Measurements from ENCODE around the gene ERN1. TPM values are rescaled to one million over a fixed set of nuclear protein-coding genes. Genes with fewer than 3 reads are reported as not detected.
"Not testable (repeated sequence)": the region's sequence is repeated elsewhere in the genome, so short reads cannot be mapped to it uniquely, and the experiment has no call there.

Gene ERN1
- total RNA-seq, 1 experiment from 2014 or later, result 79.5 TPM

DNA sequence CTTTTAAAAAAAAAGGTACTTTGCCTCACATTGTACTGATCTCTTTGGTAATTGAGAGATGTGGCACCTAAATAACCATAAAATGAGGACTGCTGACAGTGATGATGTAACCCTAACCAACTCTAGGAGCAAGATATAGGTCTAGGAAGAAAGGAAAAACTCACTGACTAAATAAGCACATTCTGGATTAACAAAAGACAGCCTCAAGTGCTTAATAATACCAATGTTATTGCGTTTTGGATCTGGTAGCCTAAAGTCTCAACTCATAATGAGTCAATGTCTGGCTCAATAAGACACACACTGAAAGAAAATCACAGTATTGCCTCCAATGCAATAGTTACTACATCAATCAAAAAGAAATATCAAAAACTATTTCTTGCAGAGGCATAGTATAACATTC is 3.0 kb downstream of the ERN1 start:
- no peak for DNase-seq (ENCODE audit: unreplicated experiment)
- TF ChIP-seq, protein P1, sequence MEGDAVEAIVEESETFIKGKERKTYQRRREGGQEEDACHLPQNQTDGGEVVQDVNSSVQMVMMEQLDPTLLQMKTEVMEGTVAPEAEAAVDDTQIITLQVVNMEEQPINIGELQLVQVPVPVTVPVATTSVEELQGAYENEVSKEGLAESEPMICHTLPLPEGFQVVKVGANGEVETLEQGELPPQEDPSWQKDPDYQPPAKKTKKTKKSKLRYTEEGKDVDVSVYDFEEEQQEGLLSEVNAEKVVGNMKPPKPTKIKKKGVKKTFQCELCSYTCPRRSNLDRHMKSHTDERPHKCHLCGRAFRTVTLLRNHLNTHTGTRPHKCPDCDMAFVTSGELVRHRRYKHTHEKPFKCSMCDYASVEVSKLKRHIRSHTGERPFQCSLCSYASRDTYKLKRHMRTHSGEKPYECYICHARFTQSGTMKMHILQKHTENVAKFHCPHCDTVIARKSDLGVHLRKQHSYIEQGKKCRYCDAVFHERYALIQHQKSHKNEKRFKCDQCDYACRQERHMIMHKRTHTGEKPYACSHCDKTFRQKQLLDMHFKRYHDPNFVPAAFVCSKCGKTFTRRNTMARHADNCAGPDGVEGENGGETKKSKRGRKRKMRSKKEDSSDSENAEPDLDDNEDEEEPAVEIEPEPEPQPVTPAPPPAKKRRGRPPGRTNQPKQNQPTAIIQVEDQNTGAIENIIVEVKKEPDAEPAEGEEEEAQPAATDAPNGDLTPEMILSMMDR (IDR thresholded peaks at IDR 0.05; ENCODE audit: unreplicated experiment), result no peak
- Mint-ChIP-seq H3K4me3 (ENCODE audit: unreplicated experiment) (peak overlapping the region; percentile 51), H3K27me3 (ENCODE audit: insufficient read depth, unreplicated experiment) (no peaks in the 10 kb centered on the region), H3K27ac (ENCODE audit: low read depth, unreplicated experiment) (no peak overlapping the region), H3K9me3 (ENCODE audit: unreplicated experiment) (no peaks in the 10 kb centered on the region), H3K4me1 (ENCODE audit: insufficient read depth, unreplicated experiment) (peaks cover 23% of the 10 kb centered on the region), H3K36me3 (ENCODE audit: insufficient read depth, unreplicated experiment) (peaks cover 28% of the 10 kb centered on the region)
- TSS peak; percentile 3 for BruUV-seq (replicated peaks)
- ChIA-PET POLR2A (interaction anchor here (1.1 to 8.8 kb wide), 6 partner anchors 9 to 43 kb away, joined by 3 to 79 read pairs (median 10); no protein-coding TSS in a partner anchor), CTCF (no interaction called here)
- intact Hi-C loops (cut with micrococcal nuclease), result no loop called here

DNA sequence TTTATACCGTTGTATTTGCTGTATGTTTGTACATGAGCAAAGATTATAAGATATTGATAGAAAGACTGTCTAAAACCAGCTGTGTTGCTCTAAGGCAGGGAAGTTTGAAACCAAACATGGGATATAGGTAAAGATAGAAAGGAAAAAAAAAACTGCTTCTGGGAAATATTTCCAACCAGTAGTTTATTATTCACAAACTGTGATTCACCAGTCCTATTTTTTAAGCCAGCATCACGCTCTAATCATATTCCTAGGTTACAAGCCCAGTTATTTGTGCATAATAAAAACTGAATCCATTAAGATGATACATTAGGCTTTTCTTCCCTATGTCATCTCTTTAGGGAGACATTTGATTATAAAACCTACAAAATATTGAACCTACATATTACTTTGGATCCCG is 4.0 kb downstream of the ERN1 start:
- Mint-ChIP-seq H3K27ac (ENCODE audit: low read depth, unreplicated experiment) (no peak overlapping the region), H3K4me1 (ENCODE audit: insufficient read depth, unreplicated experiment) (peaks cover 23% of the 10 kb centered on the region), H3K36me3 (ENCODE audit: insufficient read depth, unreplicated experiment) (peaks cover 34% of the 10 kb centered on the region), H3K4me3 (ENCODE audit: unreplicated experiment) (no peak overlapping the region), H3K9me3 (ENCODE audit: unreplicated experiment) (no peaks in the 10 kb centered on the region), H3K27me3 (ENCODE audit: insufficient read depth, unreplicated experiment) (no peaks in the 10 kb centered on the region)
- no peak for DNase-seq (ENCODE audit: unreplicated experiment)
- intact Hi-C loops (cut with micrococcal nuclease), result no loop called here
- POLR2A ChIA-PET, result interaction anchor here (0.7 to 8.8 kb wide), 4 partner anchors 12 to 44 kb away, joined by 3 to 79 read pairs (median 5); no protein-coding TSS in a partner anchor
- CTCF ChIA-PET, result interaction anchor here (0.6 to 1.9 kb wide), 5 partner anchors 8 to 243 kb away, joined by 3 to 6 read pairs (median 4); no protein-coding TSS in a partner anchor
- BruUV-seq (replicated peaks), result no TSS peak
- TF ChIP-seq, protein P1 (IDR thresholded peaks at IDR 0.05; ENCODE audit: unreplicated experiment), result no peak

DNA sequence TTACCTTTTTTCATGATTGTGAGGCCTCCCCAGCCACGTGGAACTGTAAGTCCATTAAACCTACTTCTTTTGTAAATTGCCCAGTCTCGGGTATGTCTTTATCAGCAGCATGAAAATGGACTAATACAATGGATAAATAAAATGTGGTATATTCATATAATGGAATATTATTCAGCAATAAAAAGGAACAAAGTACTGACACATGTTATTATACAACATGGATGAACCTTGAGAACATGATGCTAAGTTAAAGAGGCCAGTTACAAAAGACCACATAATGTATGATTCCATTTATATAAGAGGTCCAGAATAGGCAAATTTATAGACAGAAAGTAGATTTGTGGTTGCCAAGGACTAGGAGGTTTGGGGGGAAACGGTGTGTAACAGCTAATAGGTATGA is 5.3 kb downstream of the ERN1 start:
- no peak for DNase-seq (ENCODE audit: unreplicated experiment)
- no TSS peak for BruUV-seq (replicated peaks)
- Mint-ChIP-seq H3K4me1 (ENCODE audit: insufficient read depth, unreplicated experiment) (peaks cover 23% of the 10 kb centered on the region), H3K9me3 (ENCODE audit: unreplicated experiment) (no peaks in the 10 kb centered on the region), H3K27ac (ENCODE audit: low read depth, unreplicated experiment) (no peak overlapping the region), H3K36me3 (ENCODE audit: insufficient read depth, unreplicated experiment) (peaks cover 41% of the 10 kb centered on the region), H3K27me3 (ENCODE audit: insufficient read depth, unreplicated experiment) (no peaks in the 10 kb centered on the region), H3K4me3 (ENCODE audit: unreplicated experiment) (no peak overlapping the region)
- intact Hi-C loops (cut with micrococcal nuclease), result no loop called here
- CTCF ChIA-PET, result interaction anchor here (0.7 to 1.9 kb wide), 6 partner anchors 8 to 96 kb away, joined by 3 to 18 read pairs (median 4); no protein-coding TSS in a partner anchor
- TF ChIP-seq, protein P1 (IDR thresholded peaks at IDR 0.05; ENCODE audit: unreplicated experiment), result no peak
- POLR2A ChIA-PET, result interaction anchor here (1.0 to 8.8 kb wide), 4 partner anchors 10 to 50 kb away, joined by 3 to 79 read pairs (median 6); no protein-coding TSS in a partner anchor

DNA sequence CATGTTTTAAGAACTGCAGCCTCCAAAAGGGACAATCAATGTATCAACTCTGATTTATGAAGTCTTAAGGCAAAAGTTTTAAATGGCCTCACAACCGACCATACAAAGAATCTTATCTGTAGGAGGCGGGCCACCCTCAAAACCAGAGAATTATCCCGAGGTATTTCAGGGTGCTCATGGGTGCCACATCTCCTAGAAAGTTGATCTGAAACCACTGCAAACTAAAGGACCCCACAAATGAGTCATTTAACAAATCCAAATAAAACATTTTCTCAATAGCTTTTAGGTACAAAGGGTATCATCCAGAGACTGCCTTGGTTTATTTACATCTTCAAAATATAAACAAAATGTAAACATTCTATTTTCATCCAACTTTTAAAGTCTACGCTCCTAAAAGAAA is 6.8 kb downstream of the ERN1 start:
- Mint-ChIP-seq H3K27ac (ENCODE audit: low read depth, unreplicated experiment) (no peak overlapping the region), H3K4me3 (ENCODE audit: unreplicated experiment) (no peak overlapping the region), H3K27me3 (ENCODE audit: insufficient read depth, unreplicated experiment) (no peaks in the 10 kb centered on the region), H3K9me3 (ENCODE audit: unreplicated experiment) (no peaks in the 10 kb centered on the region), H3K36me3 (ENCODE audit: insufficient read depth, unreplicated experiment) (peaks cover 36% of the 10 kb centered on the region), H3K4me1 (ENCODE audit: insufficient read depth, unreplicated experiment) (peaks cover 33% of the 10 kb centered on the region)
- intact Hi-C loops (cut with micrococcal nuclease), result no loop called here
- no peak for DNase-seq (ENCODE audit: unreplicated experiment)
- BruUV-seq (replicated peaks), result no TSS peak
- CTCF ChIA-PET, result interaction anchor here (1.3 to 1.7 kb wide), 3 partner anchors 10 to 94 kb away, joined by 3 to 18 read pairs (median 4); no protein-coding TSS in a partner anchor
- POLR2A ChIA-PET, result interaction anchor here (1.1 kb wide), 1 partner anchor 14 kb away, joined by 3 read pairs; no protein-coding TSS in a partner anchor
- TF ChIP-seq, protein P1 (IDR thresholded peaks at IDR 0.05; ENCODE audit: unreplicated experiment), result no peak

DNA sequence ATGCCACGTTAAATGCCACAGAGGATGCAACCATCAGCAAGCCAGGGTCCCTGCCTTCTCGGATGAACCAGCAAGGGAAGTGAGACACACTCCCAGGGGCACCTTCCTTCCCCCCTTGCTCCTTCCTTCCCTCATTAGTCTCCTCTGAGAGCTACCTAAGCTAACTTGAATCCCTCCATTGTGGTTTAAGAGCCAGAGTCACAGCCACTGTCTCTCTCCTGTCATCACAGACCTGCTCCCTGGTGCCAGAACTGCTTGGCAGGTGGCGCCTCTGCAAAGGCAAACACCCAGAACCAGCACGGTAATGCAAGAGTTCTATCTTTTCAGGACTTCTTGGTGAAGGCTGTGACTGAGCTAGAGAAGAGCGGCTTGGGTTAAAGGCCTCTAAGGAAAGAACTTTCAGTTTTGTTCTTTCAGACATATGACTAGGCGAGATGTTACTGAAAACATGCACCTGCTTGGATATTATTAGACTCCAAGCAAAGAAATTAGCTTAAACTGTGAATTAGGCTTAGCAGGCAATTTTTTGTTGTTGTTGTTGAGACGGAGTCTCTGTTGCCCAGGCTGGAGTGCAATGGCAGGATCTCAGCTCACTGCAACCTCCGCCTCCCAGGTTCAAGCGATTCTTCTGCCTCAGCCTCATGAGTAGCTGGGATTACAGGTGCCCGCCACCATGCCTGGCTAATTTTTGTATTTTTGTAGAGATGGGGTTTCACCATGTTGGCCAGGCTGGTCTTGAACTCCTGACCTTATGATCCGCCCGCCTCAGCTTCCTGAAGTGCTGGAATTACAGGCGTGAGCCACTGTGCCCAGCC is 8.8 kb downstream of the ERN1 start:
- H3K27me3 Mint-ChIP-seq (ENCODE audit: insufficient read depth, unreplicated experiment); intact Hi-C loops (cut with micrococcal nuclease); H3K4me3 Mint-ChIP-seq (ENCODE audit: unreplicated experiment); BruUV-seq (replicated peaks); H3K27ac Mint-ChIP-seq (ENCODE audit: low read depth, unreplicated experiment); H3K9me3 Mint-ChIP-seq (ENCODE audit: unreplicated experiment); DNase-seq (ENCODE audit: unreplicated experiment): not testable (repeated sequence)
- ChIA-PET POLR2A (interaction anchor here (0.9 to 1.2 kb wide), 2 partner anchors 40 to 91 kb away, joined by 3 to 4 read pairs; no protein-coding TSS in a partner anchor), CTCF (interaction anchor here (1.4 to 1.5 kb wide), 2 partner anchors 12 to 92 kb away, joined by 3 to 6 read pairs; no protein-coding TSS in a partner anchor)
- Mint-ChIP-seq H3K36me3 (ENCODE audit: insufficient read depth, unreplicated experiment) (peaks cover 27% of the 10 kb centered on the region), H3K4me1 (ENCODE audit: insufficient read depth, unreplicated experiment) (peaks cover 32% of the 10 kb centered on the region)
